RWPE1 (cell line): ENCODE measurements around the gene ACAD11.

Source experiments
- CTCF ChIA-PET: fragments of 350-600 bp; sonication (Branson Sonifier 250); formaldehyde crosslinking; extraction: SDS; loops from one replicate; lab custom pipeline; 2021; lab: Yijun Ruan, JAX
- POLR2A ChIA-PET: fragments of 400-600 bp; formaldehyde crosslinking; extraction: SDS; loops from one replicate; lab custom pipeline; 2020; ENCODE audit warnings: antibody characterized with exemption; ENCODE audit not compliant: low non-redundant PET; lab: Yijun Ruan, JAX
- DNase-seq: peaks from one replicate; pipeline ENCODE4 v3.0.0; 2012; ENCODE audit warnings: low spot score
- H3K27ac ChIP-seq: fragments of 450-650 bp; 2 replicates; pipeline ENCODE4 v1.5.1; 2017
- TF ChIP-seq, protein P1 (sequence below): fragments of 450-650 bp; conservative IDR thresholded peaks from 2 replicates; pipeline ENCODE4 v1.5.1; 2017; ENCODE audit warnings: low read depth, mild to moderate bottlenecking

The ACAD11 gene

DNA sequence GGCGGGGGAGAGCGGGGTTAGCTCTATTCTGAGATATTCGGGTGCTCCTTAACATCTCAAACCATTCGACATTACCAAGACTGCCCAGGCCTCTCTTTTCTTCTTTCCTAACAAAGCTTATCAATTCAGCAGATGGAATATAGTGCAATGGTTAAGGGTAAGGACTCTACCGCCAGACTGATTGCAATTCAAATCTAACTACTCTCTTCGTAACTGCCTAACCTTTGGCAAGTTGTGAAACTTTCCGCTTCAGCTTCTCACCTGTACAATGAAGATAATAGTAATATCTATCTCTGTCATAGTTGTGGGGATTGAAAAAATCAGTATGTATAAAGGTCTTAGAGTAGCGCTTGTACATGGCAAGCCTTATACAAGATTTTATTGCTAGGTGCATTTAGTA lies 1.5 kb upstream of the ACAD11 start:
- no peak for DNase-seq
- H3K27ac ChIP-seq: no peak overlapping the region
- POLR2A ChIA-PET: no interaction called here
- CTCF ChIA-PET: no interaction called here
- TF ChIP-seq, protein P1, sequence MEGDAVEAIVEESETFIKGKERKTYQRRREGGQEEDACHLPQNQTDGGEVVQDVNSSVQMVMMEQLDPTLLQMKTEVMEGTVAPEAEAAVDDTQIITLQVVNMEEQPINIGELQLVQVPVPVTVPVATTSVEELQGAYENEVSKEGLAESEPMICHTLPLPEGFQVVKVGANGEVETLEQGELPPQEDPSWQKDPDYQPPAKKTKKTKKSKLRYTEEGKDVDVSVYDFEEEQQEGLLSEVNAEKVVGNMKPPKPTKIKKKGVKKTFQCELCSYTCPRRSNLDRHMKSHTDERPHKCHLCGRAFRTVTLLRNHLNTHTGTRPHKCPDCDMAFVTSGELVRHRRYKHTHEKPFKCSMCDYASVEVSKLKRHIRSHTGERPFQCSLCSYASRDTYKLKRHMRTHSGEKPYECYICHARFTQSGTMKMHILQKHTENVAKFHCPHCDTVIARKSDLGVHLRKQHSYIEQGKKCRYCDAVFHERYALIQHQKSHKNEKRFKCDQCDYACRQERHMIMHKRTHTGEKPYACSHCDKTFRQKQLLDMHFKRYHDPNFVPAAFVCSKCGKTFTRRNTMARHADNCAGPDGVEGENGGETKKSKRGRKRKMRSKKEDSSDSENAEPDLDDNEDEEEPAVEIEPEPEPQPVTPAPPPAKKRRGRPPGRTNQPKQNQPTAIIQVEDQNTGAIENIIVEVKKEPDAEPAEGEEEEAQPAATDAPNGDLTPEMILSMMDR: no peak

DNA sequence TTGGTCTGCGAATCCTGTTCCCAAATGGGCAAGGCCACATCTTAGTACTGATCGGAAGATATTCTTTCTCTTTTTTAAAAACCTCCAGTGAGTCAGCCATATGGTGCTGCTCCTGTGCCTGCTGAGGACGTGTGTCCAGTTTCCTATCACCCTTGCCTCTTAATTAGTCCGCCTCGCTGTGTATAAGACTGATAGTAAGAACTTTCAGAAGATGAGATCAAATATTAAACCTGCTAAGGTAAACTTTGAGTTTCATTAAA lies 1.1 kb upstream of the ACAD11 start:
- no peak for DNase-seq
- TF ChIP-seq, protein P1: no peak
- peak overlapping the region; percentile 93 for H3K27ac ChIP-seq
- POLR2A ChIA-PET: no interaction called here
- CTCF ChIA-PET: no interaction called here

DNA sequence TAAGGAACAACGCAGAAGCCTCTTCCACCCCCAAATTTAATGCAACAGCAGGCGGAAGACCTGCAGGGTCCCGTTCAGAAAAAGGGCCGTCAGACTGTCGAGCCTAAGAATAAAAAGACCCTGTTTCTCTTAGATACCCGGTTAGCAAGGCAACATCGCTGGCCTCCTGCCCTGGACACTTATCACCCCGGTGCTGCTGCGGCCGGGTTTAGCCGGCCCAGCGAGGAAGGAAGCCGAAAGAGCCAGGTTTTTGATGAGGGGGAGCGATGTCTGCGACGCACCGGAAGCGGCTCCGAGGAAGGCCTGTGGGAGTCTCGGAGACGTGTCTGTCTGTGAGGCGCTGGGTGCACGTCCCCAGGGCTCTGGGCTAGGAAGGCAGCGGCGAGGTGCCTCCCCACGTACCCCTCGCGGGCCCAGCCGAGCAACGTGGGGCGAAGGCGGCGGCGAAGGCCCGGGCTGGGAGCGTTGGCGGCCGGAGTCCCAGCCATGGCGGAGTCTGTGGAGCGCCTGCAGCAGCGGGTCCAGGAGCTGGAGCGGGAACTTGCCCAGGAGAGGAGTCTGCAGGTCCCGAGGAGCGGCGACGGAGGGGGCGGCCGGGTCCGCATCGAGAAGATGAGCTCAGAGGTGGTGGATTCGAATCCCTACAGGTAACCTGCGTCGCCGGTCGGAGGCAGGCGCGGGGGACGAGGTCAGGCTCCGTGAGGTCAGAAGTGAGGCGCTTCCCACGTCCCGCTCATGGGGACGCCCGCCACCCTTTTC lies 622 bp upstream of the ACAD11 start, which contains the start of gene UBA5:
Gene UBA5, plus strand, starts transcription at position 278 of the 759 bp plus-strand sequence. Its CDS starts 209 bp downstream, at position 487.
- ChIA-PET POLR2A (interaction anchor here (0.5 kb wide), 1 partner anchor 1006 kb away, joined by 3 read pairs; no protein-coding TSS in a partner anchor), CTCF (interaction anchor here (0.9 kb wide), 1 partner anchor 57 kb away, joined by 8 read pairs; no protein-coding TSS in a partner anchor)
- DNase-seq: peak; percentile 71
- TF ChIP-seq, protein P1: no peak
- H3K27ac ChIP-seq: peak within 1 kb of the TSS; percentile 93

- POLR2A ChIA-PET: no interaction called here
- peak; percentile 46 for DNase-seq
- H3K27ac ChIP-seq: peak overlapping the region; percentile 93
- TF ChIP-seq, protein P1: no peak
- CTCF ChIA-PET: interaction anchor here (0.5 to 0.6 kb wide), 2 partner anchors 11 to 61 kb away, joined by 4 read pairs; no protein-coding TSS in a partner anchor
Measured at GRCh38 chr3:132659000-132659364, 627 bp downstream of the ACAD11 start.

DNA sequence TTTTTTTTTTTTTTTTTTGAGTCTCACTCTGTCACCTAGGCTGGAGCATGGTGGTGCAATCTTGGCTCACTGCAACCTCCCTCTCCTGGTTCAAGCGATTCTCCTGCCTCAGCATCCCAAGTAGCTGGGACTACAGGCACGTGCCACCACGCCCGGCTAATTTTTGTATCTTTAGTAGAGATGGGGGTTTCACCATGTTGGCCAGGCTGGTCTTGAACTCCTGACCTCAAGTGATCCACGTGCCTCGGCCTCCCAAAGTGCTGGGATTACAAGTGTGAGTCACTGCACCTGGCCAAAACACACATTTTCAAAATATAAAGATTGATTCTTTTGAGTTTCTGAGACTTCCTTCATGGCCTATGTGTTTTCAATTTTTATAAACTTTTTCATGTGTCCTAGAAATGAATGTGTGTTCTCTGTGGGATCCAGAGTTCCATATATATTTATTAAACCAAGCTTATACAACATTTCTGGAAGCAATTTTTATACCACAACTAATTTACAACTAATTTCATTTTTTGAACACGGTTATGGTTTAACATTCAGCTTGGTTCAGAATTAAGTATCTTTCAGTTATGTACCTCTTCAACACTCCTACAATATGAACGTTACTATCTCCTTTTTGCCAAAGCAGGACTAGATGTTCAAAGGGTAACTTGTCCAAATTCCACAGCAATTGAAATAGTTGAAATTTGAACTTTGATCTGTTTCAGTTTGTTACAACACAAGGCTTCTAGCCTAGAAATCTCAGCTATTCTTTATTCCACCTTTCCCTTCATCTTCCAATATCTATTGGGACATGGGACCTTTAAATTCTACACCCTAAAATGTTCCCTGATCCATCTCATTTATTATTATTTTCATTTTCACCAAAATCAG lies 1.5 kb downstream of the ACAD11 start:
- TF ChIP-seq, protein P1: no peak
- CTCF ChIA-PET: interaction anchor here (0.5 to 0.6 kb wide), 2 partner anchors 12 to 62 kb away, joined by 4 read pairs; no protein-coding TSS in a partner anchor

GRCh38 chr3:132655471-132655870 lies 4.1 kb downstream of the ACAD11 start:
- CTCF ChIA-PET: interaction anchor here (0.6 kb wide), 1 partner anchor 1525 kb away, joined by 5 read pairs; no protein-coding TSS in a partner anchor
- DNase-seq: no peak
- no peak overlapping the region for H3K27ac ChIP-seq
- POLR2A ChIA-PET: no interaction called here
- TF ChIP-seq, protein P1: no peak

More for the DNA sequence above, 1.5 kb downstream of the ACAD11 start:
- no peak overlapping the region for H3K27ac ChIP-seq
- POLR2A ChIA-PET: no interaction called here
- DNase-seq: no peak
